ENCODE results near the gene BCL2.

The BCL2 gene

GRCh38 chr18:63224630-63225029 lies 94.9 kb downstream of the BCL2 start:
- Mint-ChIP-seq H3K27ac (peak overlapping the region; percentile 49), H3K9me3 (peaks cover 2% of the 10 kb centered on the region), H3K27me3 (no peaks in the 10 kb centered on the region), H3K4me1 (peaks cover 78% of the 10 kb centered on the region), H3K4me3 (no peak overlapping the region), H3K36me3 (peaks cover 72% of the 10 kb centered on the region)
- CTCF ChIA-PET, result interaction anchor here (1.1 to 1.4 kb wide), 3 partner anchors 8 to 93 kb away, joined by 3 to 4 read pairs (median 3); no protein-coding TSS in a partner anchor
- DNase-seq, result no peak

DNA sequence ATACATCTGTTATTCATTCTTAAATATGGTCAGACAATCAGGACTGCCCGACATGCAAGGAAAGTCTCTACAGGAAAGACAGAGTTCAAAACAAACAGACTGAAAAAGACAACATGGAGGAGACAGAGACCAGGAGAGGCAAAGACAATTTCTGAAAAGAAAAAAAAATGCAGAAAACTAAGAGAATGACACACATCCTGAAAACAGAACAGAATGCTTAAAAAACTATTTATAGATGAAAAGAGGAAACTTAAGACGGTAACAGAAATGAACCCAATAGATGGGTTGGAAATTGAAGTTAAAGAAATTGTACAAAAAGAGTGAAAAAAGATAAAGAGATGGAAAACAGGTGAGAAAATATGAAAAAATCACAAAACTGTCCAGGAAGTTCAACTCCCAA lies 95.7 kb downstream of the BCL2 start:
- DNase-seq, result no peak
- Mint-ChIP-seq H3K9me3 (peaks cover 3% of the 10 kb centered on the region), H3K4me3 (peak overlapping the region; percentile 2), H3K4me1 (peaks cover 79% of the 10 kb centered on the region), H3K27me3 (no peaks in the 10 kb centered on the region), H3K36me3 (peaks cover 73% of the 10 kb centered on the region), H3K27ac (peak overlapping the region; percentile 49)
- CTCF ChIA-PET, result interaction anchor here (0.6 to 1.4 kb wide), 4 partner anchors 9 to 93 kb away, joined by 3 read pairs; no protein-coding TSS in a partner anchor

DNA sequence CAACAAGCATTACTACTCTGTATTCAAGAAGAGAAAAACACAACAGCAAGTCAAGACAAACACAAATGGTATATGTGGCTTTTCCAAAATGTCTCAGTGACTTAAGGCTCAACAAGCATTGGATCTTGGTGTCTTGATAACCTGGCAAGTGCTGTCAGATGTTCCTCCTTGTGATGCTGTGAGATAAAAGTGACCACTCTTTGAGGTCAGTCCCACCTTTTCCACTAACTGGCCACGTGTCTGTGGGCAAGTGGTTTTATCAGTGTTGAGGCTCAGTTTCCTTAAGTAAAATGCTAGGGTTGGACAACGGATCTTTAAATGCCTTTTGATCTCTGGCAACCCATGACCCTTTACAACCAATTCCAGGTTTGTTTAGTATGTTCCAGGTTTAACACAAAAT lies 98.7 kb downstream of the BCL2 start:
- H3K36me3 Mint-ChIP-seq, result peaks cover 76% of the 10 kb centered on the region

DNA sequence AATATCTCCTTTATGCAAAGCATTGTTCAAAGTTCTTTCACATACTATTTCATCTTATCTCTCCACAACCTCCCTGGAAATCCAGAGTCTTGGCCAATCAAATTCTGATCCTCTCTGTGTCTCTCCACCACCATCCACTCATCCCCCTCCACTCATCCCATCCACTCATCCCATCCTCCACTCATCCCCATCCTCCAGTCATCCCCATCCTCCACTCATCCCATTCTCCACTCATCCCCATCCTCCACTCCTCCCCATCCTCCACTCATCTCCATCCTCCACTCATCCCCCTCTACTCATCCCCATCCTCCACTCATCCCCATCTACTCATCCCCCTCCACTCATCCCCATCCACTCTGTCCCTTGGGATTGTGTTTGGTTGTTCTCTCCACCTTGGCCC lies 101.1 kb downstream of the BCL2 start:
- Mint-ChIP-seq H3K27me3 (no peaks in the 10 kb centered on the region), H3K4me3 (peak overlapping the region; percentile 61), H3K4me1 (peaks cover 92% of the 10 kb centered on the region), H3K27ac (peak overlapping the region; percentile 94), H3K9me3 (peaks cover 5% of the 10 kb centered on the region), H3K36me3 (peaks cover 72% of the 10 kb centered on the region)
- CTCF ChIA-PET, result no interaction called here
- DNase-seq, result no peak

More for the DNA sequence above, 98.7 kb downstream of the BCL2 start:
- no peaks in the 10 kb centered on the region for H3K27me3 Mint-ChIP-seq
- CTCF ChIA-PET, result no interaction called here
- H3K4me1 Mint-ChIP-seq, result peaks cover 91% of the 10 kb centered on the region
- no peak for DNase-seq
- H3K4me3 Mint-ChIP-seq, result no peak overlapping the region
- H3K9me3 Mint-ChIP-seq, result peaks cover 5% of the 10 kb centered on the region
- H3K27ac Mint-ChIP-seq, result peak overlapping the region; percentile 28

- Mint-ChIP-seq H3K4me3 (peak overlapping the region; percentile 61), H3K27ac (peak overlapping the region; percentile 94), H3K4me1 (peaks cover 98% of the 10 kb centered on the region), H3K9me3 (peaks cover 3% of the 10 kb centered on the region), H3K36me3 (peaks cover 71% of the 10 kb centered on the region), H3K27me3 (no peaks in the 10 kb centered on the region)
- DNase-seq, result peak; percentile 60
- CTCF ChIA-PET, result interaction anchor here (1.0 kb wide), 1 partner anchor 8 kb away, joined by 4 read pairs; no protein-coding TSS in a partner anchor
Observed at GRCh38 chr18:63216516-63217311, 102.9 kb downstream of the BCL2 start.

DNA sequence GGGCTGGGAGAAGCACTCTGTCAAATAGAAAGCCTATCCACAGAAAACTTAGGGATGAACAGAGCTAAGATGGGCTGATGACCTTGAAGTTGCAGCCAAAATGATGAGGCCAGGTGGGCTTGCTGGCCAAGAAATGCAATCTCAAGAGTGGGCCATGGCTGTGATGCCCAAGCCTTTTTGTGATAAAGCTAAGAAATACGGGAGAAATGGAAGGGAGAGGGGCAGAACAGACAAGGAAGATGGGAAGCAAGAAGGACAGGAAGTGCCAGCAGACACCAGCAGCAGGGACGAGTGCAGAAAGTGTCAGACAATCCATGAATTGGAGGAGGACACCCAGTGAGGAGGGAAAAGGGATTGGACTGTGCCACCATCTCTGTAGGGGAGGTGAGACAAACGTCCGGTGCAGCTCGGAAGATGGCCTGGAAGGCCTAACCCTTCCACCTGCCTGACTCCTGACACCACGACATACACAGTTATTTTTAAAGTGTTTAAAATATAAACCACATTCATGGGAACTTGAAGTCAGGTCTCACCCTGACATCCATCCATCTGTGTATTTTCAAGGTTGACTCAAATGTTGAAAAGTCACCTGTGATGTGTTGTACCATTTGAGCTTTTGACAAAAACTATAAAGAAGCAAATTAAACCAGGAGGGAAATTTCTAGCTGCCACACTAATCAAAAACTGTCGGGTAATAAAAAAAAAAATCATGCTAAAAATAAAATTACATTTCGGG lies 105.5 kb downstream of the BCL2 start:
- peak overlapping the region; percentile 63 for H3K4me3 Mint-ChIP-seq

DNA sequence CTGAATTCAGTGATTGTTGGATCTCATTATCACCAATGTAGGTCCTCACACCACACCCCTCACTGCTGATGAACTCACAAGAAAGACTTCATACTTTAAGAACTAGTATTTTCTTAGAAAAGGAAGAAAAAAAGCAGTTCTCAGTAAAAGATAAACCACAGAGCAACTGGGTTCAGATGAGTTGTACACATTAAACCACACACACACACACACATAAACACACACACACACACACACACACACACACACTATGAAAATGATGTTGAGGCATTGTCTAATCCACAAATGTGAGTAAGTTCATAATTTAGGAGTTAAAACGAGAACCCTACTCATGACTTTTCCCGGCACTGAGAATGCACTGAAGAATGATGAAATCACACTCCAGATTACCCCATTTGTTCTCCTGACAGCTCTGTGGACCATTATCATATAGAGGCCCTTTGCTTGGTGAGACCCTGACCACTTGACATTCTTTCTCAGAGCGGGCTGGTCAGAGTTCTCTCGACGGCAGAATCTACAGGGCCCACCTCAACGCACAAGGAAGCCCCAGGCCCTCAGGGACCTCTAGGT lies 106.2 kb downstream of the BCL2 start:
- CTCF ChIA-PET, result interaction anchor here (1.0 to 1.4 kb wide), 4 partner anchors 94 to 109 kb away, joined by 3 to 5 read pairs (median 4); no protein-coding TSS in a partner anchor

More for the DNA sequence above, 105.5 kb downstream of the BCL2 start:
- no peak for DNase-seq
- CTCF ChIA-PET, result interaction anchor here (0.6 to 1.4 kb wide), 6 partner anchors 26 to 108 kb away, joined by 3 to 5 read pairs (median 3); no protein-coding TSS in a partner anchor
- Mint-ChIP-seq H3K9me3 (peaks cover 3% of the 10 kb centered on the region), H3K27ac (peak overlapping the region; percentile 96), H3K36me3 (peaks cover 66% of the 10 kb centered on the region), H3K27me3 (no peaks in the 10 kb centered on the region), H3K4me1 (peaks cover 96% of the 10 kb centered on the region)

GRCh38 chr18:63210521-63210920 lies 109.0 kb downstream of the BCL2 start:
- DNase-seq, result no peak
- peaks cover 94% of the 10 kb centered on the region for H3K4me1 Mint-ChIP-seq
- no peaks in the 10 kb centered on the region for H3K27me3 Mint-ChIP-seq
- H3K9me3 Mint-ChIP-seq, result no peaks in the 10 kb centered on the region
- H3K4me3 Mint-ChIP-seq, result peak overlapping the region; percentile 85
- CTCF ChIA-PET, result interaction anchor here (0.7 to 2.5 kb wide), 4 partner anchors 13 to 108 kb away, joined by 3 to 6 read pairs (median 4); no protein-coding TSS in a partner anchor
- H3K27ac Mint-ChIP-seq, result peak overlapping the region; percentile 96
- peaks cover 76% of the 10 kb centered on the region for H3K36me3 Mint-ChIP-seq

More for the DNA sequence above, 106.2 kb downstream of the BCL2 start:
- Mint-ChIP-seq H3K27me3 (no peaks in the 10 kb centered on the region), H3K27ac (peak overlapping the region; percentile 96), H3K36me3 (peaks cover 67% of the 10 kb centered on the region), H3K9me3 (no peaks in the 10 kb centered on the region), H3K4me3 (peak overlapping the region; percentile 63), H3K4me1 (peaks cover 96% of the 10 kb centered on the region)
- DNase-seq, result peak; percentile 60

DNA sequence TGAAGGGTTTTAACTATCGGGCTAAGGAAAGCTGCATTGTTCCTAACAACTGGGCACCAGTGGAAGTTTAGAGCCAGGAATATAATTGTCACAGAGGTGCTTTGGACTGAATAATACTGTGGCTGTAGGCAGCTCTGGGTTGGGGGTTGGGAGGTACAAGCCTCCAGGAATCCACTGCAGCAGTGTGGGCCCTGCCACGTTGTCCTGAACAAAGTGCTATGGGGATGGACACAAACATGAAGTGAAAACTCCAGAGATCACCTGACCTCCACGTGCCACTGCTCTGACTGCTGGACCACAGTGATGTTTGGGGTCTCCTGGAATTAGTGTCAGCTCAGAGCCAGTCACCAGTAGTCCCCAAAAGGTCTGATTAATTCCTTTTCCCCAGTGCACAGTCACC lies 110.9 kb downstream of the BCL2 start:
- DNase-seq, result no peak
- Mint-ChIP-seq H3K9me3 (no peaks in the 10 kb centered on the region), H3K27me3 (no peaks in the 10 kb centered on the region), H3K4me1 (peaks cover 95% of the 10 kb centered on the region), H3K36me3 (peaks cover 79% of the 10 kb centered on the region), H3K4me3 (peak overlapping the region; percentile 85), H3K27ac (peak overlapping the region; percentile 97)
- CTCF ChIA-PET, result interaction anchor here (1.6 to 2.7 kb wide), 2 partner anchors 77 to 110 kb away, joined by 6 to 11 read pairs; partner anchors contain the start of gene BCL2

- CTCF ChIA-PET, result interaction anchor here (1.0 to 2.7 kb wide), 3 partner anchors 10 to 110 kb away, joined by 3 to 11 read pairs (median 3); partner anchors contain the start of gene BCL2
- peak overlapping the region; percentile 97 for H3K27ac Mint-ChIP-seq
- H3K9me3 Mint-ChIP-seq, result no peaks in the 10 kb centered on the region
- H3K27me3 Mint-ChIP-seq, result no peaks in the 10 kb centered on the region
- peaks cover 95% of the 10 kb centered on the region for H3K4me1 Mint-ChIP-seq
- DNase-seq, result no peak
- peak overlapping the region; percentile 85 for H3K4me3 Mint-ChIP-seq
- H3K36me3 Mint-ChIP-seq, result peaks cover 77% of the 10 kb centered on the region
Observed at GRCh38 chr18:63207835-63208234, 111.7 kb downstream of the BCL2 start.

DNA sequence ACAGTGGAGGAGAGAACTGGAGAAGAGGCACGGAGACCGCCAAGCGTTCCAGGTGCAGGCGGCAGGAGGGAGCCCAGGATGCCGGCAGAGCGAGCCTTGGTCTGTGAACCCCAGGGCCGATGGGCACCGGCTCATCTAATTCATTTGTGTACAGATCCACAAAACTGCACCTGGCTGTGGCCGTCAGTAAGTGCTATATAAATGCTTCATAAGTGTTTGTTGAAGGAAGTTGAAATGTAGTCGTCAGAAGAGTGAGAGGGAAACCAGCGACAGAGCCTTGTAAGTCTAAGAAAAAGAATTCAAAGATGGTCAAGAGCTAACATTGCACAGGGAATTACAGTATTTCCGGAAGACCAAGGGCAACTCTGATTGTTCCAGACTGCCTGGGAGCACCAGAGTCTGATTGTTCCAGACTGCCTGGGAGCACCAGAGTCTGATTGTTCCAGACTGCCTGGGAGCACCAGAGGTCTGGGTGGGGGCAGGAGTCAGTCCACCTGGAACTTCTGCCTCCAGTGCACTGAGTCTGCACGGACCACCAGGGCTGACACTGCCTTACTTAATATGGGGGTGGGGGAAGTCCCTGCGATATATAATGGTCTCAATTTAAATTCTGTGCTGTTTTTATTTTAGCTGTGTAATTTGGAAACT lies 112.3 kb downstream of the BCL2 start:
- peaks cover 95% of the 10 kb centered on the region for H3K4me1 Mint-ChIP-seq
- H3K4me3 Mint-ChIP-seq, result peak overlapping the region; percentile 85

GRCh38 chr18:63206433-63207142 lies 113.0 kb downstream of the BCL2 start:
- Mint-ChIP-seq H3K9me3 (no peaks in the 10 kb centered on the region), H3K4me3 (peak overlapping the region; percentile 85), H3K4me1 (peaks cover 91% of the 10 kb centered on the region), H3K27ac (peak overlapping the region; percentile 97), H3K27me3 (no peaks in the 10 kb centered on the region), H3K36me3 (peaks cover 78% of the 10 kb centered on the region)
- DNase-seq, result peak; percentile 38
- CTCF ChIA-PET, result interaction anchor here (0.5 to 2.7 kb wide), 3 partner anchors 48 to 112 kb away, joined by 3 to 11 read pairs (median 3); partner anchors contain the start of gene BCL2

More for the DNA sequence above, 112.3 kb downstream of the BCL2 start:
- H3K9me3 Mint-ChIP-seq, result no peaks in the 10 kb centered on the region
- peak; percentile 45 for DNase-seq
- H3K27me3 Mint-ChIP-seq, result no peaks in the 10 kb centered on the region
- peak overlapping the region; percentile 97 for H3K27ac Mint-ChIP-seq
- CTCF ChIA-PET, result interaction anchor here (1.0 to 2.7 kb wide), 3 partner anchors 10 to 111 kb away, joined by 3 to 11 read pairs (median 3); partner anchors contain the start of gene BCL2
- peaks cover 81% of the 10 kb centered on the region for H3K36me3 Mint-ChIP-seq
